Stimulated activated CD8-positive, alpha-beta memory T cell treated with anti-CD3 and anti-CD28 coated beads, Interleukin-4, amount 100 ng/mL, for 1 hour (primary cell): Measurements from ENCODE around the gene RAMP1.

Source experiments
- DNase-seq, 2 donors: peaks; one replicate each; pipeline ENCODE4 v3.0.0-alpha.2; 2020; ENCODE audit warnings: low read depth in 2 of 2, low spot score in 1 of 2

RAMP1 gene

DNA sequence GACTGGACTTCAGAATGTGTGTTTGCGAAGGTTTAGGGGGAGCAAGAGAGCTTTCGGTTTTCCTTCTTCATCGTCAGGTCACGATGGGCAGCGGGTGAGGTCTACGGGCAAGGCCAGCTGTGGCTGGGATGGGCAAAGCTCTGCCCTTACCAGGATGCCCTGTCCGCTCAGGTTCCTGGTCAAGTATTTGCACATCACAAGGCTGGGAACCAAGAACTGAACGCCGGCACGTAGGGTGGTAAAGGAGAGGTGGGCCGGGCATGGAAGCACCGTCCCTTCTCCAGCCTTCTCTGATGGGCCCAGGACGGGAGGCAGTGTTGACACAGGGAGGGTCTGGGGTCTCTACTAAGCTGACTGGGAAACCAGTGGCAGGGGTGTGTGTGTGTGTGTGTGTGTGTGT is 56.9 kb downstream of the RAMP1 start:
- DNase-seq, result no peak

GRCh38 chr2:237917696-237918374 is 58.4 kb downstream of the RAMP1 start:
- no peak for DNase-seq

DNA sequence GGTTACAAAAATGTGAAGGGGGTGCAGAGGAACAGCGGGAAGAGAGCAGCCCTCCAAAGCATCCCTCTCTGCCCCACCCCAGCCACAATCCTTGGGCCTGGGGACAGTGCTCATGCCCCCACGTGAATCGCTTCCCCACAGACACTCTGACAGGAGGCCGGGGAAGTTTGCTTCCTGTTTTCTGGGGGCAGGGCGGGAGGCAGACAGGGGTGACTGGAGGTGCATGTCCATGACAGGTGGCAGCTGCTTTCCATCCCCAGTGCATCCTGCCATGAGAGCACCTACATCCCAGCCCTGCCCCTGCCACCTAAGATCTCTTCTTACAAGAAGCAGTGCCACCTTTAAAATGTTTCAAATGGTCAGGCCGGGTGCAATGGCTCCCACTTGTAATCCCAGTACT is 60.2 kb downstream of the RAMP1 start:
- no peak for DNase-seq

DNA sequence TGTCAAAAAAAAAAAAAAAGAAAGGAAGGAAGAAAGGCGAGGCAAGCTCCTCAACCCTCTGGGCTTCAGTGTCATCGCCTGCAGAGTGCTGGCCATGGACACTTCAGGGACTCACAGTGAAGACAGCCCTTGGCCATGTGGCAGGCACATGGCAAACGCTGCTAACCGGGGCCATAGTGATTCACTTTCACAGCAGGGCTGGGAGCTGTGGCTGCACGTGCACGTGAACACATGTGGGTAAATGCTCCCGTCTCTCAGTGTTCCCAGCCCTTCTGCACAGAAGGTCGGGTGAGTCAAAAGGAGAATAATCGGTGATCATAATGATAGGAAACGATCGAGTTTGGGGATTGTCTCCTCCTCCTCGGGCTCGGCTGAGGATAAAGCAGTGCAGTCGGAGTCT is 61.2 kb downstream of the RAMP1 start:
- DNase-seq, result no peak

DNA sequence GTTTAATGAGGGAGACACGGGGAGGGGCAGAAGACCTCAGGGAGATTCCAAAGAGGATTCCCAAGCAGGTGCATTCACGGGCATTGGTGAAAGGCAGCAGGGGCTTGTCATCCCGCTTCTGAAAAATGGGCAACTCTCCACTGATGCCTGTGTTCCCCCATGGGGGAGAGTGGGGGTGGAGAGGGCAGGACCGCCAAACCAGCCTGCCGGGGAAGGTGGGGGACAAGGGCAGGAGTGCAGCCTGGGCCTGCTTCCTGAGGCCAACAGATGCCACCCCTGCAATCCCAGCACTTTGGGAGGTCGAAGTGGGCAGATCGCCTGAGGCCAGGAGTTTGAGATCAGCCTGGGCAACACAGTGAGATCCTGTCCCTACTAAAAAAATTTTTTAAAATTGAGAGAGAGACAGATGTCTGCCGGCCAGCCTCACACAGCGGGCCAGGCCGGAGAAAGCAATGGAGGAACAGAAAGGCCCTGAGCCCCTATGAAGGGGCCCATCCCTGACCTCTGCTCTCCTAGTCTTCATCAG is 62.6 kb downstream of the RAMP1 start:
- DNase-seq, result no peak

DNA sequence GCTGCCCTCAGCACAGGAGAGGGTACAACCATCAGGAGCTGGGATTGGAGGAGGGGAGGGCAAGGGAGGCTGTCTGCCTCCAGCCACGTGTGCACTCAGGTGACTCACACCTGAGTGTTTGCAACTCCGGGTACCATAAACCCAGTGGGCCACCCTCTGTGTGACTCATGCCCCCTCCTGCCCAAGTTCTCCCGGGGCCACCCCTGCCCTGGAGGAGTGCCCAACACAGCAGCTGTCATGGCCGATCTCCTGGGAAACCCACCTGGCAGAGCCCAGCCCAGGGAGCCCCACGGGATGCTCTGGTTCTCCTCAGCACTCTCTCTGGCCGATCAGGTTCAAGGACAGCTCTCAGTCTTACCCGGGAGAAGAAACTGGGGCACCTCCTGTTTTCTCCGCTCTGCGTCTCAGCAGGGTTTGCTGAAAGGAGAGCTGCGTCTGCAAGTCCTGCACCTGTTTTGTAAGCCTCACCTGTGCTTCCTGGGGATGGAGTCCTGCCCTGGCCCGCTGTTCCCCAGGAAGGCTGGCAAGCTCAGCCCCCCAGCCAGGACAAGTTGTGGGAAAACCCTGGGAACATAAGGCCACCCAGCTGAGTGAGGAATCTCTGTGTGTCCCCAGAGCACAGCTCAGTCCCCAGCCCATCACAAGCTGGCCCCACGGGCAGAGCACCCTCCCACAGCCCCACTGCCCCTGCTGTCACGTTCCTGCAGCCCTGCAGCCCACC is 63.4 kb downstream of the RAMP1 start:
- DNase-seq, result no peak

GRCh38 chr2:237923481-237924163 is 64.2 kb downstream of the RAMP1 start:
- peak; percentile 51 to 52 for DNase-seq

DNA sequence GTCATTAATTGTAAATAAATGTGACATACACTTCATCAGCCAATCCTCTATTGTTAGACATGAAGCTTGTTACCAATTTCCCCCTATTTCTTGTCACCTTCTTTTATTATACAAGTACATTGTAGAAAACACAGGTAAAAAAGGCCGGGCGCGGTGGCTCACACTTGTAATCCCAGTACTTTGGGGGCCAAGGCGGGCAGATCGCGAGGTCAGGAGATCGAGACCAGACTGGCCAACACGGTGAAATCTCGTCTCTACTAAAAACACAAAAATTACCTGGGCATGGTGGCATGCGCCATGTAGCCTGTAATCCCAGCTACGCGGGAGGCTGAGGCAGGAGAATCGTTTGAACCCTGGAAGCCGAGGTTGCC is 64.7 kb downstream of the RAMP1 start:
- no peak for DNase-seq

DNA sequence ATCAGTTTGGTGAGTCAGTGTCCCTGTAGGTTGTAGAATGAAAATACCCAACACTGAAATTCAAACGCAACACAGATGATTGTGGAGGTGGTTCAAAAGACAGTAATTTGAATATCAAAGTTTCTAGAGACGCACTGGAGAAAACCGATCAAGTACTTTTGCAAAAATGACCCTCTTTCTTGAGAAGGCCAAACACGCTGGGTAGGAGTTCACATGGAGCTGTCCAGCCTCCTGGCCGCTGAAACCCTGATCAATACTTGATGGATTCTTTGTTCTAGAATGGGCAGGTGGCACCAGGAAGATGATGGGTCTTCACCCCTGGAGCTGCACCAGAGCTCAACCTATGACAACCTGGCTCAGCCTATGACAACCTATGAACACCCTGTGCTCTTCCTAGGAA is 67.7 kb downstream of the RAMP1 start:
- DNase-seq, result no peak

GRCh38 chr2:237927986-237928385 is 68.6 kb downstream of the RAMP1 start:
- no peak for DNase-seq

DNA sequence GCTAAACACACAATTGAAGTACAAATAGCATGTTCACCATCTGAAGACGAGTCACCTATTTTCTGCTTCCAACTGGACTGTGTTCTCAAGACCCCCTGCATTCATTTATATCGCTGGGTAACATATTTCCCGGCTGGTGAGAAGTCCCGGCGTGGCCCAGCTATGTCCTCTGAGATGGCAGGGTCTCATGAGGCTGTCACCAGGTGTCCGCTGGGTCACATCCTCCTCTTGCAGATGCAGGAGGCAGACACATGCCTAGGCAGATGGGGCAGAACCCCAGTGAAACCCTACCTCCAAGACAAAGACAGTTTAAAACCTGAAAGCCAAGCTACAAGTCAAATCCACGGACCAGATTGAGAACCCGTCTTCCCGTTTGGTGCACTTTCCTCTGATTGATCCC is 70.6 kb downstream of the RAMP1 start:
- no peak for DNase-seq

DNA sequence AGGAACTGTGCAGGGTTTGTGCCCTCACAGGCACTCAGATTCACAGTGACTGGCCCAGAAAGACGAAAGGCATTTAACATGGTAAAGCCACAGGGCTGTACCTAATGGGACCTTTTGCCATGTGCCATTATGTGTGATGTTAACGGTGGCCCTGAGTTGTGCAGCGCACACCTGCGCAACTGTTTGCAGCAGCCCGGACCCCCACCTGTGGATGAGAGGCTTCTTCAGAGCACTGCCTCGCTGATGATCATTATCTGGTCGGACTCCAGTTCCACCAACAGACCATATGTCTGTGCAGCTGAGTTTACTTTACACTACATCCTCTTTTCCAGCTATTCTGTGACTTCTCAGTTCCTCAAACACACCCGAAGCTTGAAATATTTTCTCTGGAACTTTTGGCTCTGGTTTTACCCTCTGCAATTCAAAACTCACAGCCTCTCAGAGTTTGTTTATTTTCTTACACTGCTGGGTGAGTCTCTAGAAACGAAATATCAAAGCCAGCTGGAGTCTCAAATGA is 71.8 kb downstream of the RAMP1 start:
- no peak for DNase-seq

DNA sequence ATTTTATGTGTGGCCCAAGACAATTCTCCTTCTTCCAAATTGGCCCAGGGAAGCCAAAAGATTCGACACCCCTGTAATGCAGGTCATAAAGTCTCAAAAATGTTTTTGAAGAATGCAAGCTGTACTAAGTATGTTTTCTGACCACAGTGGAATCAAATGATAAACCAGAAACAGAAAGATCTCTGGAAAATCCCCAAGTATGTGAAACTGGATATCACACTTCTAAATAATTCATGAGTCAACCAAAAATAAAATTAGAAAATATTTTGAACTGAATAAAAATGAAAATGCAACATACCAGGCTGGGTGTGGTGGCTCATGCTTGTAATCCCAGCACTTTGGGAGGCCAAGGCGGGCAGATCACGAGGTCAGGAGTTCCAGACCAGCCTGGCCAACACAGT is 73.3 kb downstream of the RAMP1 start:
- no peak for DNase-seq

DNA sequence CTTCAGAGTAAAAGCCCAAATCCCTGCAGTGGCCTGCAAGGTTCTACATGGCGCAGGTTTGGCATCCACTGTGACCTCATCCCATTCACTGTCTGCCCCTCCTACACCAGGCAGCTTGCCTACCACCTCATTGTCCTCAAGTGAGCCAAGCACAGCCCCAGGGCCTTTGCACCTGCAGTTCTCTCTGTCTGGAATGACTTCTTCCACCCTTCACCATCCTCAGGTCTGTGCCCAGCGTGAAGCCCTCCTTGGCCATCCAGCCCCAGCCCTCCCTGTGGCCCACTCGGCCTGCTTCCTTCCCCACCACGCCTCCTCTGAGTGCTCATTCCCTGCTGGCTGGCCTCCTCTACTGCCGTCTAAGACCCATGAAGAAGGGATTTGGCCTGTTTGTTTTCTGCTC is 74.8 kb downstream of the RAMP1 start:
- DNase-seq, result no peak

DNA sequence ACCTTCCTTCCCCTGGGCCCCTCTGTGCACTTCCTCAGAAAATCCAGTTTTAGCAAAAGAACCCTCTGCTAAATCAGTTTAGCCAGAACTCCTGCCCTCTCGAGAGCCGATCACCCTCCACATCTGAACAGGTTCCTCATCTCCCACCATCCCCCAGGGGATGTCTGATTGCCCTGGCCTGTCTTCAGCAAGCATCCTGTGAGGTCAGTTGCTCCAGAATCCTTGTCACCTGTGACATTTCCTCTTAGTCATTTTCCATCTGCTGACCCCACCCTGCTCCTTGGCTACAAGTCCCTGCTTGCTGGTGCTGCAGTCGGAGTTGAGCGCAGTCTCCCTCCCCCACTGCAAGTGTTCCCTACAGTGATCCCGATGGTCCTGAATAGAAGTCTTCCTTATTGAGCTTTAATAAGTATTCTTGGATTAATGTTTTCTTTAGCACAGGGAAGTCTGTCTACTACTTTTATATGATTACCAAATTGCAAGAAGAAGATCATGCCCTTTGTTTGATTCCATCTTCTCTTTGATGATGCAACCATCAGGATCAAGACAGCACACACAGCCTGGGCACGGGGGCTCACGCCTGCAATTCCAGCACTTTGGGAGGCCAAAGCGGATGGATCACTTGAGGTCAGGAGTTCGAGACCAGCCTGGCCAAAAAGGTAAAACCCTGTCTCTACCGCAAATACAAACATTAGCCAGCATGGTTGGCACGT is 76.5 kb downstream of the RAMP1 start:
- DNase-seq, result no peak

DNA sequence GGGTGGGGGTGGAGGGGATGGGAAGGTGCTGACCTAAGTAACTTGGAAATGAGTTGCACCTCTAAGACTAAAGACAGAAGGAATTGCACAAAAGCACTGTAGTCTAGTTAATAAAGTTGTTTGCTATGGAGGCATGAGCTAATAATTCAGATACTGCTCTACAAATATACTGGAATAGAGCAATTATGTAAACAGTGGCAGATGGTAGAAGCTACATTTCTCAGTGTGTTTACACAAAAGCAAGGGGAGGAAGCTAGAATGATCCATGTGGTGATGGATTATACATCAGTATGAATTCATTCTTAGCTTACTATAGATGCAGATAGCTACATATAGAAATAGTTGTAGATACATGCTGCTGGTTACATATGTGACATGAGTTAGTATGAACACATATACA is 79.8 kb downstream of the RAMP1 start:
- no peak for DNase-seq

DNA sequence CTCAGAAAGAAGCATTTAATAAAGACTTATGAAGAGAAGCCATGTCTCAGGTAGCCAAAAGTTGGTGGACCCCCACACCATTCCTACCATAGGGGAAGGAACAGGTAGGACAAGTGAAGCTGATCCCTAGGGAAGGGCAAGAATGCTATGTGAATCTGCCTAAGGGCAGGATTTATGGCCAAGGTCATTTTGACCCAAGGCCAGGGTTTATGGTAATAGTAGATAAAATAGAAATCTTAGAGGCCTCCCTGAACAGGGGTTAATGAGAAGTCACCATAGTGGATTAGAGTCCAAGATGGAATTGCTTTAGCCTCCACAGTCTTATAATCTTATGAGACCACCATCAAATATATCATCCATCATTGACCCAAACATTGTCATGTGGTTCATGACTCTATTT is 81.4 kb downstream of the RAMP1 start:
- no peak for DNase-seq

GRCh38 chr2:237941239-237941638 is 81.8 kb downstream of the RAMP1 start:
- no peak for DNase-seq

GRCh38 chr2:237942513-237942899 is 83.1 kb downstream of the RAMP1 start:
- DNase-seq, result no peak

DNA sequence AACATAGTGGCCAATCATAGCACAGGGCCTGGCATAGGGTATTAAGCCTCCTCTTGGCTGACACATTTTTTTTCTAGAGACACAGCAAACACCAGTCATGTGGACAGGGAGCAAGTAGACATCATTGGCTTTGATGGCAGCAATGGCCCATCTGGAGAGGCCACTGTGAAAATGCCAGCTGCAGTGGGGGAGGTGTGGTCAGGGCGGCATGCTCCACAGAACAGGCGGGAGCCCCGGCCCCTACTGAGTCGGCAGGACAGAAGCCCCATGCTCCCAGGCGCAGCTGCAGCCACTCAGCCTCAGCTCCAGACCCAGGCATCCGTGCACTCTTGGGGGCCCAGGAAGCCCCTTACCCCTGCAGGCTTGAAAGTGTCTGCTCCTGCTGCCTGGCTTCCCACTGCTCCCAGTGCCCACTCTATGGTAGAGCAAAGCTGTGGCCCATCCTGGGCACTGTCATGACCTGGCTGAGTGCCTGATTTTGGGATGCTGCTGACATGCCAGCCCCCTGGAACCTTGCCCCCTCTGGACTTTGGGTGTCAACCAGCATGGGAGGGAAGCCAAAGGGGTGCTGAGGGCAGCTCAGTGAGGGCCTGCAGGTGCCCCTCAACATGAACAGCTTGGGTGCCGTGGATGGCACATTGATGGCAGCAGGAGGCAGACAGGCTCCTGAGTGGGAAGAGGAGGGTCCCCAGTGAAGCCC is 84.1 kb downstream of the RAMP1 start:
- DNase-seq, result no peak

DNA sequence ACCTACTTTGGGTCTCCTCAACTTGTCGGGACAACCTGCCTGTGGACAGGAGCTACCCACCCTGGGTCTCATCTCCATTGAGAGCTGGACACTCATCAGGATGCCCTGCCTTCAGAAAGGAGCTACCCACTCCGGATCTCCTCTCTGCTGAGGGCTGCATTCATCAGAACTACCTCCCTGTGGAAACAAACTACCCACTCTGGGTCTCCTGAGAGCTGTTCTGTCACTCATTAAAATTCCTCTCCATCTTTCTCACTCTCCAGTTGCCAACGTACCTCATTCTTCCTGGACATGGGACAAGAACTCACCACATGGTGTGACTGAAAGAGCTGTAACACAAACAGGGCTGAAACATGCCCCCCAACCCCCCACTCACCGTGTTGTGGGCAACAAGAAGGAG is 84.9 kb downstream of the RAMP1 start:
- no peak for DNase-seq
